Neural cell (in vitro differentiated cells): Measurements from ENCODE around the gene C1QTNF9. TPM values are rescaled to one million over a fixed set of nuclear protein-coding genes. Genes with fewer than 3 reads are reported as not detected.
"Not testable (repeated sequence)": the region's sequence is repeated elsewhere in the genome, so short reads cannot be mapped to it uniquely, and the experiment has no call there.

Source experiments
- H2AFZ ChIP-seq: fragments of 200-600, 300-800 bp; sonication (generic), shearing (Covaris generic); 2 replicates; pipeline ENCODE4 v1.6.0; 2014; ENCODE audit warnings: low read depth, mild to moderate bottlenecking, antibody characterized with exemption, low read length, moderate library complexity
- H3F3A ChIP-seq: fragments of 200-600 bp; shearing (Covaris generic); 2 replicates; pipeline ENCODE4 v1.6.1; 2016; ENCODE audit warnings: mild to moderate bottlenecking, moderate library complexity, mixed read lengths, antibody characterized with exemption, low read length; ENCODE audit not compliant: insufficient read depth, poor library complexity, severe bottlenecking
- H3K27ac ChIP-seq: fragments of 200-600, 300-800 bp; sonication (generic), shearing (Covaris generic); 2 replicates; pipeline ENCODE4 v1.5.1; 2014; ENCODE audit warnings: mild to moderate bottlenecking, low read length, moderate library complexity
- H3K27me3 ChIP-seq: fragments of 300-800, 200-600 bp; sonication (generic), shearing (Covaris generic); 2 replicates; pipeline ENCODE4 v1.6.0; 2014; ENCODE audit warnings: mild to moderate bottlenecking, low read depth, low read length, moderate library complexity; ENCODE audit not compliant: insufficient read depth
- H3K36me3 ChIP-seq: fragments of 300-800, 200-600 bp; sonication (generic), shearing (Covaris generic); 2 replicates; pipeline ENCODE4 v1.5.1; 2014; ENCODE audit warnings: mild to moderate bottlenecking, antibody characterized with exemption, low read length, moderate library complexity; ENCODE audit not compliant: insufficient read depth
- H3K4me2 ChIP-seq: fragments of 300-800, 200-600 bp; sonication (generic), shearing (Covaris generic); 2 replicates; pipeline ENCODE4 v1.6.0; 2014; ENCODE audit warnings: mild to moderate bottlenecking, low read length
- H3K4me3 ChIP-seq: fragments of 300-800, 200-600 bp; sonication (generic), shearing (Covaris generic); 2 replicates; pipeline ENCODE4 v1.5.1; 2014; ENCODE audit warnings: mild to moderate bottlenecking, low read length, moderate library complexity
- H3K79me2 ChIP-seq: fragments of 200-600 bp; shearing (Covaris generic); replicated peaks from 2 replicates; pipeline ENCODE4 v1.6.0; 2014; ENCODE audit warnings: mild to moderate bottlenecking, low read length, moderate library complexity; ENCODE audit not compliant: insufficient read depth
- H3K9ac ChIP-seq: fragments of 300-800, 200-600 bp; sonication (generic), shearing (Covaris generic); 2 replicates; pipeline ENCODE4 v1.6.1; 2016; ENCODE audit warnings: mild to moderate bottlenecking, low read length, mixed read lengths
- H3K9me2 ChIP-seq: fragments of 200-600 bp; shearing (Covaris generic); 2 replicates; pipeline ENCODE4 v1.6.1; 2016; ENCODE audit warnings: mild to moderate bottlenecking, low read length, mixed read lengths; ENCODE audit not compliant: insufficient read depth
- H3K9me3 ChIP-seq: fragments of 200-600, 300-800 bp; sonication (generic), shearing (Covaris generic); 2 replicates; pipeline ENCODE4 v1.6.1; 2016; ENCODE audit warnings: mild to moderate bottlenecking, mixed run types, low read length, moderate library complexity, mixed read lengths
- H4K20me1 ChIP-seq: fragments of 200-600 bp; shearing (Covaris generic); 2 replicates; pipeline ENCODE4 v1.6.1; 2016; ENCODE audit warnings: mild to moderate bottlenecking, mixed run types; ENCODE audit not compliant: insufficient read depth
- EP300 ChIP-seq: fragments of 450-650 bp; conservative IDR thresholded peaks from 2 replicates; pipeline ENCODE4 v1.6.1; 2014; ENCODE audit warnings: antibody characterized with exemption, mild to moderate bottlenecking, moderate library complexity; ENCODE audit not compliant: poor library complexity, severe bottlenecking
- POLR2AphosphoS5 ChIP-seq: IDR thresholded peaks from 2 replicates; pipeline ENCODE4 v1.6.1; 2012
- RAD21 ChIP-seq: fragments of 450-650 bp; conservative IDR thresholded peaks from 2 replicates; pipeline ENCODE4 v1.6.1; 2014; ENCODE audit warnings: antibody characterized with exemption, mild to moderate bottlenecking, moderate library complexity
- SMC3 ChIP-seq: fragments of 450-650 bp; conservative IDR thresholded peaks from 2 replicates; pipeline ENCODE4 v1.6.1; 2014; ENCODE audit warnings: antibody characterized with exemption, mild to moderate bottlenecking, moderate library complexity; ENCODE audit not compliant: poor library complexity
- polyA plus RNA-seq: library from polyadenylated mRNA; depleted of rRNA; stranded (reverse); fragments of >200 nt; gene quantifications from 2 replicates; pipeline ENCODE4 v1.2.3, GENCODE V29; 2014
- TF ChIP-seq, protein P1 (sequence below): fragments of 450-650 bp; IDR thresholded peaks from 2 replicates; pipeline ENCODE4 v1.5.1; 2014; ENCODE audit warnings: antibody characterized with exemption, mild to moderate bottlenecking, moderate library complexity; ENCODE audit not compliant: poor library complexity, severe bottlenecking

The C1QTNF9 gene
- polyA plus RNA-seq, 1 donor from 2014 or later, result not detected

DNA sequence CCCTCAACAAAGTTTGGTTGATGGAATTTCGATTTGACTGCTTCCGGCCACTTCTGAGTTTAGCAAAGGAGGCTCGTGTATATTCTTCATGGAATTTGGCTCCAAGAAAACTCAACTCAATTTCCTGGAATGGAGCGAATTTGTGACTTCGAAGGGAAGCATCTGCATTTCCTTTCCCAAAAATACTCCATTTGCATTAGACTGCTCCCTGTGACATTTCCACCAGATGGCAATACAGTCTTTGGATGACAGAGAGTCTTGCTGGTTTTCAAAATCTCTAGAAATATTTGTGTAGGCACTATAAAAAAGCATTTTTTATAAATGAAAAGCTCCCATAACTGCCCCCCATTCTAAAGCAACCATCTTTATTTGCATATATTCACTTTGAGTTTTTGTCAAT lies 4.1 kb downstream of the C1QTNF9 start:
- Histone ChIP-seq H3K36me3 (no peaks in the 10 kb centered on the region), H3K9me3 (no peaks in the 10 kb centered on the region), H3K9me2 (no peaks in the 10 kb centered on the region), H4K20me1 (no peaks in the 10 kb centered on the region), H3K4me3 (no peak overlapping the region), H3K4me2 (no peak overlapping the region), H3K79me2 (no peaks in the 10 kb centered on the region), H3K27ac (no peak overlapping the region), H2AFZ (no peak overlapping the region), H3F3A (no peaks in the 10 kb centered on the region), H3K27me3 (no peaks in the 10 kb centered on the region), H3K9ac (no peak overlapping the region)
- TF ChIP-seq POLR2AphosphoS5 (no peak), RAD21 (peak; percentile 39), SMC3 (peak; percentile 49), EP300 (no peak)
- TF ChIP-seq, protein P1, sequence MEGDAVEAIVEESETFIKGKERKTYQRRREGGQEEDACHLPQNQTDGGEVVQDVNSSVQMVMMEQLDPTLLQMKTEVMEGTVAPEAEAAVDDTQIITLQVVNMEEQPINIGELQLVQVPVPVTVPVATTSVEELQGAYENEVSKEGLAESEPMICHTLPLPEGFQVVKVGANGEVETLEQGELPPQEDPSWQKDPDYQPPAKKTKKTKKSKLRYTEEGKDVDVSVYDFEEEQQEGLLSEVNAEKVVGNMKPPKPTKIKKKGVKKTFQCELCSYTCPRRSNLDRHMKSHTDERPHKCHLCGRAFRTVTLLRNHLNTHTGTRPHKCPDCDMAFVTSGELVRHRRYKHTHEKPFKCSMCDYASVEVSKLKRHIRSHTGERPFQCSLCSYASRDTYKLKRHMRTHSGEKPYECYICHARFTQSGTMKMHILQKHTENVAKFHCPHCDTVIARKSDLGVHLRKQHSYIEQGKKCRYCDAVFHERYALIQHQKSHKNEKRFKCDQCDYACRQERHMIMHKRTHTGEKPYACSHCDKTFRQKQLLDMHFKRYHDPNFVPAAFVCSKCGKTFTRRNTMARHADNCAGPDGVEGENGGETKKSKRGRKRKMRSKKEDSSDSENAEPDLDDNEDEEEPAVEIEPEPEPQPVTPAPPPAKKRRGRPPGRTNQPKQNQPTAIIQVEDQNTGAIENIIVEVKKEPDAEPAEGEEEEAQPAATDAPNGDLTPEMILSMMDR, result peak; percentile 52

DNA sequence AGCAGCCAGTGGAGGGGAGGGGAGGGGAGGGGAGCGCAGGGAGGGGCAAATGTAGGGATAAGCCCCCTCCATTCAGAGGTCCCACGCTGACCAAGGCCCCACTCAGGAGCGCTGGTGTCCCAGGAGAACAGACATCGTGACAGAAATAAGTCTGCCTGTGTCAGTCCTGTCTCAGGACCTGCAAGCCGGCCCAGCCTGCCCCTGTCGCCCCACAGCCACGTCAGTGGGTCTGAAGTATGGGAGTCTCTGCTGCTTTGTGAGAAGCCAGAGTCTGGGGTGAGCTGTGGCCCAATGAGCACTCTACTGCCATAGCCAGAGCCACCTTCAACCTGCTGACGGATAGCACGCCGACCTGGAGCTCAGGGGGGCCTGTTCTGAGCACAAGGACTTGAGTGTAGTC lies 8.5 kb downstream of the C1QTNF9 start:
- H3K79me2 ChIP-seq, H3K9me3 ChIP-seq, H3F3A ChIP-seq, H3K9ac ChIP-seq, H3K27me3 ChIP-seq, H3K9me2 ChIP-seq, H4K20me1 ChIP-seq, H3K36me3 ChIP-seq, H3K27ac ChIP-seq, H2AFZ ChIP-seq, H3K4me3 ChIP-seq, H3K4me2 ChIP-seq: not testable (repeated sequence)

DNA sequence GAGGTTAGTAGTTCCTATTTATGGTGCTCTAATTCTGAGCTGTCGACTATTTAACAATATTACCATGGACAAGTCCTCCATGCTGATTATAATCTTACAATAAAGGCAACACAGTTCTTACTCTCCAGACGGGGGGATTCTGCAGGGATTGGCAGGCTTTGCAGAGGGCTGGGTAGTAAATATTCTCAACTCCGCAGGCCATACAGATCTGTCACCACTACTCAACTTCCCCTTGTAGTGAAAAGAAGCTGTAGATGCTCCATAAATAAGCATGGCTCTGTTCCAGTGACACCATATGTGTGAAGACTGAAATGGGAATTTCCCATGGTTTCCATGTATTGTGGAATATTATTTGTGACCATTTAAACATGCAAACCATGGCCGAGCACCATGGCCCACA lies 9.5 kb downstream of the C1QTNF9 start:
- not testable (repeated sequence) for H2AFZ ChIP-seq, H3K79me2 ChIP-seq, H3F3A ChIP-seq

DNA sequence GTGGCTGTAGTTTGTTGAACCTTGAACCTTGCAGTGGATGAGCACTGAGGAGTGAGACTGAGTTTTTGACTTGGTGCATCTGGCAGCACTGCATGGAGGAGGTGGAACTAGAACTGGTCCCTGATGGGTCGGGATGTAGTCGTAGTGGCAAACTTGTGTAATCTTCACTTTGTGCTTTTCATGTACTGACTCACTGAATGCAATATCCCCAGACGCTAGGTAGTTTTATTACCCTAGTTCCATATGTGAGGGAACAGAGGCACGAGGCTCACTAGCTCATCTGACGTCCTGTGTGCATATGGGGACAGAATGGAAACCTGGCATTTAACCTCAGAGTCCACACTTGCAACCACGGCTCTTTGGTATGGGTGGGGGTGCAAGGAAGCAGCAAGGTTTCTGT lies 10.3 kb downstream of the C1QTNF9 start:
- H3K27ac ChIP-seq, H3F3A ChIP-seq, H3K27me3 ChIP-seq, H3K9ac ChIP-seq, H3K36me3 ChIP-seq, H3K9me2 ChIP-seq, H2AFZ ChIP-seq, H3K4me3 ChIP-seq, H3K79me2 ChIP-seq, H4K20me1 ChIP-seq, H3K9me3 ChIP-seq, H3K4me2 ChIP-seq: not testable (repeated sequence)

More for the DNA sequence above, 9.5 kb downstream of the C1QTNF9 start:
- not testable (repeated sequence) for H3K4me3 ChIP-seq, H3K9me3 ChIP-seq, H3K27ac ChIP-seq, H3K27me3 ChIP-seq, H3K4me2 ChIP-seq, H3K9me2 ChIP-seq, H4K20me1 ChIP-seq, H3K9ac ChIP-seq, H3K36me3 ChIP-seq

DNA sequence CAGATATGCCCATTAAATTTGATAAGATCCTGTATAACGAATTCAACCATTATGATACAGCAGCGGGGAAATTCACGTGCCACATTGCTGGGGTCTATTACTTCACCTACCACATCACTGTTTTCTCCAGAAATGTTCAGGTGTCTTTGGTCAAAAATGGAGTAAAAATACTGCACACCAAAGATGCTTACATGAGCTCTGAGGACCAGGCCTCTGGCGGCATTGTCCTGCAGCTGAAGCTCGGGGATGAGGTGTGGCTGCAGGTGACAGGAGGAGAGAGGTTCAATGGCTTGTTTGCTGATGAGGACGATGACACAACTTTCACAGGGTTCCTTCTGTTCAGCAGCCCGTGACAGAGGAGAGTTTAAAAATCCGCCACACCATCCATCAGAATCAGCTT lies 12.0 kb downstream of the C1QTNF9 start:
- not testable (repeated sequence) for H3K9ac ChIP-seq, H2AFZ ChIP-seq, H3K79me2 ChIP-seq, H3K4me3 ChIP-seq, H3K4me2 ChIP-seq, H3K9me2 ChIP-seq, H3K27me3 ChIP-seq, H3K27ac ChIP-seq, H3F3A ChIP-seq, H3K36me3 ChIP-seq, H3K9me3 ChIP-seq, H4K20me1 ChIP-seq
